ENCODE data around the gene CRK. TPM values are rescaled to one million over a fixed set of nuclear protein-coding genes. Genes with fewer than 3 reads are reported as not detected.

The CRK gene
- polyA plus RNA-seq, 3 donors = 22.3 to 28.0 (median 26.5) TPM

DNA sequence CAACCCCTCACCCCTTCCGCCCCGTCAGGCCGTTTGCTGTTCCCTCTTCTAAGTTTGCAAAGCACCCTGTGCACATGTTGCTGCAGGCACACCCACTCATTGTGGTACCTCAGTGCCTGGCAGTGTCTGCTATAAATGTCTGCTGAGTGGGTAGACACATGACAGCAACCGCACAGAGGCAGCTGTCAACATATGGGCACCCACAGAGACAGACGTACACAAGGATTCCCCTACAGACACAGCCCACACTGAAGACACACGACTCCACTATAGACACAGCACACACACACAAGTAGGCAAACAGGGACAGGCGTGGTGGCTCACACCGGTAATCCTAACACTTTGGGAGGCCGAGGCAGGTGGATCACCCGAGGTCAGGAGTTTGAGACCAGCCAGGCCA, 17.8 kb upstream of the CRK start:
- Mint-ChIP-seq H3K4me3 (no peak overlapping the region), H3K9me3 (peaks cover 0 to 8% (median 3%) of the 10 kb centered on the region in 7 donors), H3K4me1 (peaks cover 16% of the 10 kb centered on the region), H3K27me3 (ENCODE audit: low read depth in 3 of 3) (peaks cover 31 to 60% (median 41%) of the 10 kb centered on the region in 3 donors), H3K36me3 (peaks cover 15 to 16% of the 10 kb centered on the region in 2 donors), H3K27ac (peak overlapping the region in 2 of 7 donors; percentile 15 to 62)
- H3K4me1 ChIP-seq (ENCODE audit: control insufficient read depth in 1 of 2, insufficient read depth in 2 of 2, low read length in 2 of 2) = peaks cover 8% of the 10 kb centered on the region in 2 donors
- intact Hi-C loops (cut with micrococcal nuclease) = no loop called here
- no peak overlapping the region for H3K27ac ChIP-seq (ENCODE audit: low read depth in 1 of 2, low read length in 2 of 2)
- no peak overlapping the region for H3K4me3 ChIP-seq (replicated peaks in 1 of 3; ENCODE audit: low read depth in 2 of 3, low read length in 3 of 3)
- peaks cover 0 to 2% of the 10 kb centered on the region in 2 donors for H3K9me3 ChIP-seq (replicated peaks in 1 of 2; ENCODE audit: control insufficient read depth in 1 of 2, insufficient read depth in 1 of 2, low read length in 2 of 2)
- H3K4me2 ChIP-seq (replicated peaks; ENCODE audit: extremely low read depth, low read length, poor library complexity, severe bottlenecking) = no peak overlapping the region
- H3K27me3 ChIP-seq (ENCODE audit: control insufficient read depth in 2 of 2, insufficient read depth in 2 of 2, low read length in 2 of 2) = peaks cover 0 to 32% of the 10 kb centered on the region in 2 donors
- WGBS (ENCODE audit: insufficient coverage) = 100% methylated on average over 1 of the region's 10 CpGs
- H3K9ac ChIP-seq (ENCODE audit: insufficient read depth, low read length, poor library complexity, severe bottlenecking) = no peak overlapping the region
- H2AFZ ChIP-seq (ENCODE audit: insufficient read depth, low read depth, low read length, poor library complexity, severe bottlenecking) = no peak overlapping the region
- no peaks in the 10 kb centered on the region for H3K36me3 ChIP-seq (replicated peaks in 1 of 2; ENCODE audit: control insufficient read depth in 1 of 2, insufficient read depth in 2 of 2, low read length in 2 of 2)
- TF ChIP-seq, protein P1, sequence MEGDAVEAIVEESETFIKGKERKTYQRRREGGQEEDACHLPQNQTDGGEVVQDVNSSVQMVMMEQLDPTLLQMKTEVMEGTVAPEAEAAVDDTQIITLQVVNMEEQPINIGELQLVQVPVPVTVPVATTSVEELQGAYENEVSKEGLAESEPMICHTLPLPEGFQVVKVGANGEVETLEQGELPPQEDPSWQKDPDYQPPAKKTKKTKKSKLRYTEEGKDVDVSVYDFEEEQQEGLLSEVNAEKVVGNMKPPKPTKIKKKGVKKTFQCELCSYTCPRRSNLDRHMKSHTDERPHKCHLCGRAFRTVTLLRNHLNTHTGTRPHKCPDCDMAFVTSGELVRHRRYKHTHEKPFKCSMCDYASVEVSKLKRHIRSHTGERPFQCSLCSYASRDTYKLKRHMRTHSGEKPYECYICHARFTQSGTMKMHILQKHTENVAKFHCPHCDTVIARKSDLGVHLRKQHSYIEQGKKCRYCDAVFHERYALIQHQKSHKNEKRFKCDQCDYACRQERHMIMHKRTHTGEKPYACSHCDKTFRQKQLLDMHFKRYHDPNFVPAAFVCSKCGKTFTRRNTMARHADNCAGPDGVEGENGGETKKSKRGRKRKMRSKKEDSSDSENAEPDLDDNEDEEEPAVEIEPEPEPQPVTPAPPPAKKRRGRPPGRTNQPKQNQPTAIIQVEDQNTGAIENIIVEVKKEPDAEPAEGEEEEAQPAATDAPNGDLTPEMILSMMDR (IDR thresholded peaks at IDR 0.05) = no peak
- H3K79me2 ChIP-seq (ENCODE audit: insufficient read depth, low read length) = no peaks in the 10 kb centered on the region
- H4K20me1 ChIP-seq (ENCODE audit: insufficient read depth, low read length) = peaks cover 4% of the 10 kb centered on the region
- no peak for DNase-seq

DNA sequence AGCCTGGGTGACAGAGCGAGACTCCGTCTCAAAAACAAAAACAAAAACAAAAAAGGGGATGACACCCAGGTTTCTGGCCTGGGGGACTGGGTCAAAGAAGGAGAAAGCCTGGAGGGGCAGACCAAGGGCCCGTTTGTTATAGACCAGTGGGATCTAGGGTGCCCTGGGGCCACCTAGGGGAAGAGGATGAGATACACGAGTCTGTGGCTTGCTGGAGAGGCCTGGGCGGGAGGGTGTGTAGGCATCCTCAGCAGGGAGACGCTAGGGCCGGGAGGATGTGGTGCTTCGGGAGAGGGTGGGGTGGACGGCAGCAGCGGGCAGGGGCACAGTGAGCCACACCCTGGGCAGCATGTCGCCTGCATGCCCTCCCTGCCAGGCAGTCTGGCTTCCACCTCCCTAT, 17.1 kb upstream of the CRK start:
- no peak overlapping the region for H3K27ac Mint-ChIP-seq
- H3K4me3 Mint-ChIP-seq = peak overlapping the region in 1 of 2 donors; percentile 31
- peaks cover 14 to 15% of the 10 kb centered on the region in 2 donors for H3K4me1 ChIP-seq (ENCODE audit: control insufficient read depth in 1 of 2, insufficient read depth in 2 of 2, low read length in 2 of 2)
- H3K79me2 ChIP-seq (ENCODE audit: insufficient read depth, low read length) = no peaks in the 10 kb centered on the region
- peaks cover 0 to 7% of the 10 kb centered on the region in 2 donors for H3K9me3 ChIP-seq (replicated peaks in 1 of 2; ENCODE audit: control insufficient read depth in 1 of 2, insufficient read depth in 1 of 2, low read length in 2 of 2)
- H3K4me2 ChIP-seq (replicated peaks; ENCODE audit: extremely low read depth, low read length, poor library complexity, severe bottlenecking) = no peak overlapping the region
- peaks cover 9% of the 10 kb centered on the region for H4K20me1 ChIP-seq (ENCODE audit: insufficient read depth, low read length)
- no peaks in the 10 kb centered on the region for H3K36me3 ChIP-seq (replicated peaks in 1 of 2; ENCODE audit: control insufficient read depth in 1 of 2, insufficient read depth in 2 of 2, low read length in 2 of 2)
- no peak overlapping the region for H3K9ac ChIP-seq (ENCODE audit: insufficient read depth, low read length, poor library complexity, severe bottlenecking)
- intact Hi-C loops (cut with micrococcal nuclease) = no loop called here
- H3K27me3 Mint-ChIP-seq (ENCODE audit: low read depth in 3 of 3) = peaks cover 28 to 56% (median 40%) of the 10 kb centered on the region in 3 donors
- no peak overlapping the region for H3K4me3 ChIP-seq (replicated peaks in 1 of 3; ENCODE audit: low read depth in 2 of 3, low read length in 3 of 3)
- H3K27me3 ChIP-seq (ENCODE audit: control insufficient read depth in 2 of 2, insufficient read depth in 2 of 2, low read length in 2 of 2) = peaks cover 0 to 32% of the 10 kb centered on the region in 2 donors
- WGBS (ENCODE audit: insufficient coverage) = 28% methylated on average over 8 of the region's 11 CpGs
- H2AFZ ChIP-seq (ENCODE audit: insufficient read depth, low read depth, low read length, poor library complexity, severe bottlenecking) = no peak overlapping the region
- DNase-seq = peak in 2 of 3 donors; percentile 36 to 39
- peaks cover 23% of the 10 kb centered on the region for H3K4me1 Mint-ChIP-seq
- H3K36me3 Mint-ChIP-seq = peaks cover 18 to 19% of the 10 kb centered on the region in 2 donors
- H3K27ac ChIP-seq (ENCODE audit: low read depth in 1 of 2, low read length in 2 of 2) = no peak overlapping the region
- H3K9me3 Mint-ChIP-seq = peaks cover 0 to 10% (median 6%) of the 10 kb centered on the region in 7 donors
- TF ChIP-seq, protein P1 (IDR thresholded peaks at IDR 0.05) = peak; percentile 41
